Activated naive CD8-positive, alpha-beta T cell treated with anti-CD3 and anti-CD28 coated beads, Interleukin-2, amount 50 U/mL, for 16 hours (primary cell): Measurements from ENCODE around the gene GAB2.
"Not testable (repeated sequence)": the region's sequence is repeated elsewhere in the genome, so short reads cannot be mapped to it uniquely, and the experiment has no call there.

Experiments
- DNase-seq: peaks from one replicate; pipeline ENCODE4 v3.0.0-alpha.2; 2020; ENCODE audit warnings: low read depth, low spot score

GAB2 gene

GRCh38 chr11:78313181-78313795, 104.3 kb downstream of the GAB2 start:
- DNase-seq, result no peak

GRCh38 chr11:78312712-78313111, 104.9 kb downstream of the GAB2 start:
- DNase-seq, result no peak

GRCh38 chr11:78311702-78312371, 105.8 kb downstream of the GAB2 start:
- no peak for DNase-seq

GRCh38 chr11:78310500-78310909, 107.1 kb downstream of the GAB2 start:
- no peak for DNase-seq

- DNase-seq, result no peak
Observed at GRCh38 chr11:78304201-78304600, 113.4 kb downstream of the GAB2 start.

- DNase-seq, result no peak
Observed at GRCh38 chr11:78300108-78300839, 117.3 kb downstream of the GAB2 start.

GRCh38 chr11:78299000-78299710, 118.5 kb downstream of the GAB2 start:
- no peak for DNase-seq

- DNase-seq, result no peak
Observed at GRCh38 chr11:78298291-78298771, 119.3 kb downstream of the GAB2 start.

- DNase-seq, result no peak
Observed at GRCh38 chr11:78295991-78296930, 121.4 kb downstream of the GAB2 start.

GRCh38 chr11:78295347-78295746, 122.3 kb downstream of the GAB2 start:
- DNase-seq, result no peak

GRCh38 chr11:78294100-78294499, 123.5 kb downstream of the GAB2 start:
- not testable (repeated sequence) for DNase-seq

GRCh38 chr11:78293536-78293935, 124.1 kb downstream of the GAB2 start:
- DNase-seq, result no peak

GRCh38 chr11:78292109-78292803, 125.4 kb downstream of the GAB2 start:
- no peak for DNase-seq

- DNase-seq, result no peak
Observed at GRCh38 chr11:78291503-78292108, 126.0 kb downstream of the GAB2 start.

GRCh38 chr11:78290293-78291176, 127.1 kb downstream of the GAB2 start:
- no peak for DNase-seq

GRCh38 chr11:78289552-78290292, 127.9 kb downstream of the GAB2 start:
- no peak for DNase-seq

GRCh38 chr11:78284260-78284659, 133.4 kb downstream of the GAB2 start:
- DNase-seq, result no peak

GRCh38 chr11:78282821-78283220, 134.8 kb downstream of the GAB2 start:
- DNase-seq, result no peak
